ENCODE results near the gene ZDHHC21. TPM values are rescaled to one million over a fixed set of nuclear protein-coding genes. Genes with fewer than 3 reads are reported as not detected.

ZDHHC21 gene
- total and polyA plus RNA-seq, 3 donors from 2014 or later = 6.2 to 16.7 (median 16.1) TPM

DNA sequence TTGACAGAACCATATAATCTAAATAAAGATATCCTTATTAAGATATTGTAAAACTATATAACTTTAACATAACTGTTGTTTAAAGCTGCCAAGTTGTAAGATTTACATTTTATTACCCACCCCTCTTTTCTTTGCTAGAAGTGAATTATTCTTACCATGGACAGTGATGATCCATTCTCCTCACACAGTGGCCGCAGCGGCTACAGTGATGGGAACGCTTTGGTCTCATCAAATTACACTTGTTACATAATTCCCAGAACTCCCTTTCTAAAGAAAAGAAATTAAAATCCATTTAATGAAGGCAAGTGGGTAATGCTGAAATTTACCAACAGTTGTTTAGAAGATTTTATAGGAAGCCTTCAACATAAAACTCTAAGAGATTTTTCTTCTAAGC is 31.2 kb downstream of the ZDHHC21 start:
- intact Hi-C loops (cut with DNase I; ENCODE audit: low total_unique reads) = no loop called here
- no peak overlapping the region for H3K27ac ChIP-seq
- H3K27me3 ChIP-seq = no peaks in the 10 kb centered on the region
- H3K36me3 ChIP-seq (ENCODE audit: low read depth, missing control alignments) = no peaks in the 10 kb centered on the region
- no peaks in the 10 kb centered on the region for H3K4me1 ChIP-seq
- no peaks in the 10 kb centered on the region for H3K9me3 ChIP-seq
- no peak for DNase-seq
- no peak overlapping the region for H3K4me3 ChIP-seq
- 93 to 94% methylated on average over 3 of the region's 3 CpGs for WGBS, 2 donors
- TF ChIP-seq, protein P1, sequence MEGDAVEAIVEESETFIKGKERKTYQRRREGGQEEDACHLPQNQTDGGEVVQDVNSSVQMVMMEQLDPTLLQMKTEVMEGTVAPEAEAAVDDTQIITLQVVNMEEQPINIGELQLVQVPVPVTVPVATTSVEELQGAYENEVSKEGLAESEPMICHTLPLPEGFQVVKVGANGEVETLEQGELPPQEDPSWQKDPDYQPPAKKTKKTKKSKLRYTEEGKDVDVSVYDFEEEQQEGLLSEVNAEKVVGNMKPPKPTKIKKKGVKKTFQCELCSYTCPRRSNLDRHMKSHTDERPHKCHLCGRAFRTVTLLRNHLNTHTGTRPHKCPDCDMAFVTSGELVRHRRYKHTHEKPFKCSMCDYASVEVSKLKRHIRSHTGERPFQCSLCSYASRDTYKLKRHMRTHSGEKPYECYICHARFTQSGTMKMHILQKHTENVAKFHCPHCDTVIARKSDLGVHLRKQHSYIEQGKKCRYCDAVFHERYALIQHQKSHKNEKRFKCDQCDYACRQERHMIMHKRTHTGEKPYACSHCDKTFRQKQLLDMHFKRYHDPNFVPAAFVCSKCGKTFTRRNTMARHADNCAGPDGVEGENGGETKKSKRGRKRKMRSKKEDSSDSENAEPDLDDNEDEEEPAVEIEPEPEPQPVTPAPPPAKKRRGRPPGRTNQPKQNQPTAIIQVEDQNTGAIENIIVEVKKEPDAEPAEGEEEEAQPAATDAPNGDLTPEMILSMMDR (IDR thresholded peaks at IDR 0.05) = no peak
- no peak for TF ChIP-seq POLR2A (IDR thresholded peaks at IDR 0.05)

DNA sequence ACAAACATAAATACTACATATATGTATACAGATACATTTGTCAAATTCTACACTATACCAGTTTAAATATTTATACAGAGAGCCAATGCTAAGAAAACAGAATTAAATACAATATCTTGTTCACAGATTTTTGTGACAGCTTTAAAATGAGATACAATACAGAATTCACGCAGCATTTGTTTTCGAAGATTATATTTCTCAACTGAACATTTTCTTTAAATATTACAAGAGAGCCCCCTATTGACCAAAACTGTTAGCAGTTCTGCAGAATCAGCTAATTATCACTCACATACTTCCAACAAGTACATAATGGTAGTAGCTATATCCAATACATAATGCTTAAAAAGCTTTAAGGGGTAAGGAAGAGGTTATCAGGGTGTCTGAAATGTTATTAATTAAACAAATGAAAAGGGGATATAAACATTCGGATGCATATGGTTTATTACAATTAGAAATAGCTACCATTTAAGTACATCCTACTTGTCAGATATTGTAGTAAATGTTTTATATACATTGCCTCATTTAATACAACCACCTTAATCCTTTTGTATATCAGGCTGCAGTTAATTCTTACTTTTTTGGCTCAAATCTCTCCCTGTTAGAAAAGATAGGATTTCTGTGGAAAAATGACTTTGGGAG is 31.7 kb downstream of the ZDHHC21 start:
- Histone ChIP-seq H3K9me3 (no peaks in the 10 kb centered on the region), H3K27me3 (no peaks in the 10 kb centered on the region), H3K36me3 (ENCODE audit: low read depth, missing control alignments) (no peaks in the 10 kb centered on the region), H3K4me3 (no peak overlapping the region), H3K4me1 (no peaks in the 10 kb centered on the region), H3K27ac (no peak overlapping the region)
- intact Hi-C loops (cut with DNase I; ENCODE audit: low total_unique reads) = no loop called here
- WGBS, 2 donors = 67 to 74% methylated on average over 3 of the region's 3 CpGs
- TF ChIP-seq POLR2A (IDR thresholded peaks at IDR 0.05) = no peak
- TF ChIP-seq, protein P1 (IDR thresholded peaks at IDR 0.05) = peak in 2 of 3 experiments; percentile 5 to 48
- DNase-seq = no peak

DNA sequence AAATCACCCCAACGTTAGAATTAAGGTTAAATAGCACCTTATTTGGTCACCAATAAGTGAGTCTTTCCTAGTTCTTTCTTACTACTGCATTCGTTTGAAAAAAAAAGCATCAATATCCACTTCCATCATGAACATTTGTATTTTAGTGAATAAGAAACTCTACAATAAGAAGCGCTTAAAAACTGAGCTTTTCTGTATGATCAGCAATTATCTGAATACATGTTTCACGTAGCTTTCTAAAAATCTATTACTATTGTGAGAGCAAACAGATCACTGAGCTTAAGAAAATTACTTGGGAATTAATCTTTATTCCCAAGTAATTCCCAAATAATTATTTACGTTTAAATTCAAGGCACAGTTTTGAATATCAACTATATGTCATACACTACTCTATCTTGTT is 32.5 kb downstream of the ZDHHC21 start:
- Histone ChIP-seq H3K27me3 (no peaks in the 10 kb centered on the region), H3K9me3 (no peaks in the 10 kb centered on the region), H3K36me3 (ENCODE audit: low read depth, missing control alignments) (no peaks in the 10 kb centered on the region), H3K27ac (no peak overlapping the region), H3K4me1 (no peaks in the 10 kb centered on the region), H3K4me3 (no peak overlapping the region)
- no peak for DNase-seq
- intact Hi-C loops (cut with DNase I; ENCODE audit: low total_unique reads) = no loop called here
- TF ChIP-seq, protein P1 (IDR thresholded peaks at IDR 0.05) = no peak
- TF ChIP-seq POLR2A (IDR thresholded peaks at IDR 0.05) = no peak
- 90 to 93% methylated on average over 5 of the region's 5 CpGs for WGBS, 2 donors

DNA sequence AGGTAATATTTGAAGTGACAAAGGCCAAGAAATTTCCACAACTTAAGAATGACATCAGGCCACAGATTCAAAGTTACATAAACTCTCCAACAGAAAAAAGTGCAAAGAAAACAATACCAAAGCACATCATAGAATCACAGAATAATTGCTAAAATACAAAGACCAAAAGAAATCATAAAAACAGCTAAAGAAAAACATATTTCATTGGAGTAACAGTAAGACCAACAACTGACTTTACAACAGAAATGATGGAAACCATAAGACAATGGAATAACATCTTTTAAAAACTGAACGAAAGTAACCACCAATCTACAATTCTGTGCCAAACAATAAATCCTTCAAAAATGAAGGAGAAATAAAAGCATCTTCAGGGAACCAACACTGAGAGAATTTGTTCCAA is 38.3 kb downstream of the ZDHHC21 start:
- Histone ChIP-seq H3K4me3 (no peak overlapping the region), H3K4me1 (no peaks in the 10 kb centered on the region), H3K27me3 (no peaks in the 10 kb centered on the region), H3K27ac (no peak overlapping the region), H3K36me3 (ENCODE audit: low read depth, missing control alignments) (no peaks in the 10 kb centered on the region), H3K9me3 (no peaks in the 10 kb centered on the region)
- intact Hi-C loops (cut with DNase I; ENCODE audit: low total_unique reads) = no loop called here
- no peak for DNase-seq
- WGBS, 2 donors = 85 to 94% methylated on average over 1 of the region's 1 CpG
- TF ChIP-seq POLR2A (IDR thresholded peaks at IDR 0.05) = no peak
- TF ChIP-seq, protein P1 (IDR thresholded peaks at IDR 0.05) = no peak

DNA sequence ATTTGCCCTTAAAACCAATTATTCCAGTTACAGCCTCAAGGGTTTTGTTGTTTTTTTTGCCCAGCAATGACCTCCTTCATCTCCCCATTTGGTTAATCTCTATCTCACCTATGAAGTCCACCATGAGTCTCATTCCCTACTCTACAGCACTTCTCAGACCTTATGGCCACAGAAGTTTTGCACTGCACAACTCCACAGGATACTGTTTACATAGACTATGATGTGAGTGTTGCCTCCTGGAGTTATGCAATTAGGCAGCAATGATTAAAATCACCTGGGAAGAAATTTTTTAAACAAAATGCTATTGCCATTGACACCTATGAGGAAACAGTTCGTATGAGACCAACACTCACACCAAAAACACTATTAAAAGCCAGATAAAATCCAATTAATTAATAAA is 39.7 kb downstream of the ZDHHC21 start:
- no peaks in the 10 kb centered on the region for H3K36me3 ChIP-seq (ENCODE audit: low read depth, missing control alignments)
- 89 to 93% methylated on average over 1 of the region's 1 CpG for WGBS, 2 donors

More for the DNA sequence above, 39.7 kb downstream of the ZDHHC21 start:
- no peak overlapping the region for H3K4me3 ChIP-seq
- no peaks in the 10 kb centered on the region for H3K9me3 ChIP-seq
- DNase-seq = no peak
- no peaks in the 10 kb centered on the region for H3K27me3 ChIP-seq
- H3K4me1 ChIP-seq = no peaks in the 10 kb centered on the region
- TF ChIP-seq, protein P1 (IDR thresholded peaks at IDR 0.05) = no peak
- TF ChIP-seq POLR2A (IDR thresholded peaks at IDR 0.05) = no peak
- H3K27ac ChIP-seq = no peak overlapping the region
- intact Hi-C loops (cut with DNase I; ENCODE audit: low total_unique reads) = no loop called here

Data from testis (tissue), 3 donors.